OCI-M1 (cell line): ENCODE measurements around the gene LGR6.
"Not testable (repeated sequence)": the region's sequence is repeated elsewhere in the genome, so short reads cannot be mapped to it uniquely, and the experiment has no call there.

Source experiments
- DNase-seq: peaks from one replicate; lab custom pipeline; 2025; lab: John Stamatoyannopoulos, UW

The LGR6 gene, protein sequence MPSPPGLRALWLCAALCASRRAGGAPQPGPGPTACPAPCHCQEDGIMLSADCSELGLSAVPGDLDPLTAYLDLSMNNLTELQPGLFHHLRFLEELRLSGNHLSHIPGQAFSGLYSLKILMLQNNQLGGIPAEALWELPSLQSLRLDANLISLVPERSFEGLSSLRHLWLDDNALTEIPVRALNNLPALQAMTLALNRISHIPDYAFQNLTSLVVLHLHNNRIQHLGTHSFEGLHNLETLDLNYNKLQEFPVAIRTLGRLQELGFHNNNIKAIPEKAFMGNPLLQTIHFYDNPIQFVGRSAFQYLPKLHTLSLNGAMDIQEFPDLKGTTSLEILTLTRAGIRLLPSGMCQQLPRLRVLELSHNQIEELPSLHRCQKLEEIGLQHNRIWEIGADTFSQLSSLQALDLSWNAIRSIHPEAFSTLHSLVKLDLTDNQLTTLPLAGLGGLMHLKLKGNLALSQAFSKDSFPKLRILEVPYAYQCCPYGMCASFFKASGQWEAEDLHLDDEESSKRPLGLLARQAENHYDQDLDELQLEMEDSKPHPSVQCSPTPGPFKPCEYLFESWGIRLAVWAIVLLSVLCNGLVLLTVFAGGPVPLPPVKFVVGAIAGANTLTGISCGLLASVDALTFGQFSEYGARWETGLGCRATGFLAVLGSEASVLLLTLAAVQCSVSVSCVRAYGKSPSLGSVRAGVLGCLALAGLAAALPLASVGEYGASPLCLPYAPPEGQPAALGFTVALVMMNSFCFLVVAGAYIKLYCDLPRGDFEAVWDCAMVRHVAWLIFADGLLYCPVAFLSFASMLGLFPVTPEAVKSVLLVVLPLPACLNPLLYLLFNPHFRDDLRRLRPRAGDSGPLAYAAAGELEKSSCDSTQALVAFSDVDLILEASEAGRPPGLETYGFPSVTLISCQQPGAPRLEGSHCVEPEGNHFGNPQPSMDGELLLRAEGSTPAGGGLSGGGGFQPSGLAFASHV

DNA sequence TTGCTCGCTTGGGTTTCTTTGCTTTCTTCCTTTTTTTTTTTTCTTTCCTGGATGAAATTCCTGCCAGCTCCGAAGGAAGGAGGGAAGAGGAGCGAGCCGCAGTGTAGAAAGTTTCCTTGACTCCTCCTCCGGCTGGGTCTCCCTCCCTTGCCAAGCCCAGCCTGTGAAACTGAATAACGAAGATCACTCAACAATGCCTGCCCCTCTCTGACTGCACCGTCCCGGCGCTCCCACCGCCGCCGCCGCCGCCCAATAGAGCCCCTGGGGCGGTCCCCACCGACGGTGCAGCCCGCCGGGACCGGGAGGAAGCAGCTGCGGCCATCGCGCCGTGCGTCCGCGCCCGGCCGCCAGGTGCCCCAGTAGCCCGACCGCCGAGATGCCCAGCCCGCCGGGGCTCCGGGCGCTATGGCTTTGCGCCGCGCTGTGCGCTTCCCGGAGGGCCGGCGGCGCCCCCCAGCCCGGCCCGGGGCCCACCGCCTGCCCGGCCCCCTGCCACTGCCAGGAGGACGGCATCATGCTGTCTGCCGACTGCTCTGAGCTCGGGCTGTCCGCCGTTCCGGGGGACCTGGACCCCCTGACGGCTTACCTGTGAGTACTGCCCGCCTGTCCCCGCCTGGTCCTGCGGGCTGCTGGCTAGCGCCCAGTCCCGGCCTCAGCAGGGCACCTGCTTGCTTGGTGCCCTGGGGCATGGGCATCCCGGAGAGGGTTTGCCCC lies at the start of gene LGR6:
Gene LGR6, plus strand, starts transcription at position 186 of the 714 bp plus-strand sequence. Its CDS starts 191 bp downstream, at position 377.
- DNase-seq: no peak

DNA sequence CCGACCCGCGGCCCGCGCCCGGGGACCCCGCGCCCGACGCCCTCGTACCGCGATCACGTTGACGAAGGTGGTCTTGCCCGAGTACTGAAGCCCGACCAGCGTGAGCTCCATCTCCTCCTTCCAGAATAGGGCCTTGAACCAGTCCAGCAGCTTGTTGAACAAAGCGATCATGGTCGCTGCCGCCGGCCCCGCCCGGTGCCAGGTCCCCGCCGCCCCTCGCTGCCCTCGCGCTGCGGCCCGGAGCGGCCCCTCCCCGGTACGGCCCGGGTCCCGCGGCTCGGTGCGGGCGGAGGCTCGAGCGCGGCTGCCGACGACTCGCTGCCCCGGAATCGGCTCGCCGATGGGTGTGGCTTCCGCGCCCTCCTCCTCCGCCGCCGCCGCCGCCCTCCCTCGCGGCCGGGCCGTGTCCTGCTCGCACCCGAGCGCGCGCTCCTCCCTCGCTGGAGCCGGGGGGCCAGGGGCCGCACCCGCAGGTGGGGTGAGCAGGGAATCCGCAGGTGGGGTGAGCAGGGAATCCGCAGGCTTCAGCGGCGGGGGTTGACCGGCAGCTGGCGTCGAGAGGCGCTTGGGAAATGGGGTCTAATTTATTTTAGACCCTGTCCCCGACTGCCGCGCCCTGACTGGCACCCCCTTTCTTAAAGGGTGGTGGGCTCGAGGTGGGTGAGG lies 49.1 kb upstream of the LGR6 start, which contains the start of gene ARL8A:
Gene ARL8A, minus strand, starts transcription at position 336 of the 666 bp plus-strand sequence. Its CDS starts 165 bp downstream, at position 171.
- peak; percentile 67 for DNase-seq

DNA sequence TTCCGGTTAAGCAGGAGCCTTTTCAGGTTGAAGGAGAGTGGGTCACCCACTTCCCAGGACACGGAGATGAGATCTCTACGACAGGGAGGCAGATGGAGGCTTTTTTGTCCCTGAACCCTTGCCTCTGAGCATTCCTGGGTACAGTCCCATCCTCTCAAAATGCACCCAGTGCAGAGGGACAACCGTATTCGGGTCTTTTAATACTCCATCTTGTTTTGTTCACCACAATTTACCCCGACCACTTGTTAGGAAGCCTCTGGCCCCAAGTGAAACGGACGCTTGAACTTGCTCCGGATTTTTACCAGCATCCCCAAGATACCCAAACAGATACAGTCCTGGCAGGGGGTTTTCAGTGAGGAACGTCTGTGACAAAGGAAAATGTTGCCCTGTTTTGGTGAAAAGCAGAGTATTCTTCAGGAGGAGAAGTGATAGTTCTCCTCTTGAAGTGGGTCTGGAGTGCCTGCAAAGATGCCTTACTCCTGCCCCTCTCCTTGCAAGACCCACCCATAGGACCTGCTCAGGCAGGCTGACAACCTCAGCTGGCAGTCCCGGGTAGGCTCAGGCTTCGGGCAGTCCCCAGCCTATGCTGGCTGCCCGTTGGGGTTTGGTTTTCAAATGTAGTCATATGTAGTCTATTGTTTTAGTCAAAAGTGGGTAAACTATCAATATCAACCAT lies 48.4 kb upstream of the LGR6 start:
- DNase-seq: peak; percentile 62

DNA sequence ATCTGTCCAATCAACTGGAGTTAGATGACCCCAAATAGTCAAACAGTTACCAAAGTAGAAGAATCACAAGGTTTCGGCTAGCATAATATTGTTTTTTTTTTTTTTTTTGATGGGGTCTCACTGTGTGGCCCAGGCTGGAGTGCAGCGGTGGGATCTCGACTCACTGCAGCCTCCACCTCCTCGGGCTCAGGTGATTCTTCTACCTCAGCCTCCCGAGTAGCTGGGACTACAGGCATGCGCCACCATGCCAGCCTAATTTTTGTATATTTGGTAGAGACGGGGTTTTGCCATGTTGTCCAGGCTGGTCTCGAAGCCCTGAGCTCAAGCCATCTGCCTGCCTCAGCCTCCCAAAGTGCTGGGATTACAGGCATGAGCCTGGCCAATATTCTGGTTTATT lies 47.9 kb upstream of the LGR6 start:
- DNase-seq: not testable (repeated sequence)

DNA sequence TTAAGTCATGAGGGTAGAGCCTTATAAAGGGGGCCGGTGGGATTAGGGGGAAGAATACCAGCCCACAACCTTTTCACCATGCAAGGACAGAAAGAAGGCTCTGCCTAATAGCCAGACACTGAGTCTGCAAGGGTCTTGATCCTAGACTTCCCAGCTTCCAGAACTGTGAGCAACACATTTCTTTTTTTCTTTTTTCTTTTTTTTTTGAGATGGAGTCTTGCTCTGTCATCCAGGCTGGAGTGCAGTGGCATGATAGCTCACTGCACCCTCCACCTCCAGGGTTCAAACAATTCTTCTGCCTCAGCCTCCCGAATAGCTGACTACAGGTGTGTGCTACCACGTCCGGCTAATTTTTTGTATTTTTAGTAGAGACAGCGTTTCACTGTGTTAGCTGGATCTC lies 47.3 kb upstream of the LGR6 start:
- no peak for DNase-seq

DNA sequence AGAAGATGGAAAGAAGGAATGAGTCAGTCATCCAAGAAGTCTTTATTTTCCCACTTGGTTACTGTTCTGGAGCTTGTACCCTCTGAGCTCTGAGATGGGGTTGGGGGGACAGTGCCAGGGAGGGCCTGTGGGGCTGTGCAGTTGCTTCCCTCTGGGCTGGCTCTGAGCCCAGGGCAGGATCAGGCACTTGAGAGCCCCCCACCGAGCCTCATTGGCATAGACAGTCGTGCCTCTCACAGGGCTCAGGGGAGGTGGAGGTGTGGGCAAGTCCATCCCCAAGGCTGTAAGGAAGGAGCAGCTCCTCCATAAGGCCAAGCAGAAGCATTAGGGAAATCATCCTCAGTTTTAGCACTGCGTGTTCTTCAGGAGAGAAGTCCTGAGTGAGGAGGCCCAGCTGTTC lies 46.6 kb upstream of the LGR6 start:
- DNase-seq: no peak

DNA sequence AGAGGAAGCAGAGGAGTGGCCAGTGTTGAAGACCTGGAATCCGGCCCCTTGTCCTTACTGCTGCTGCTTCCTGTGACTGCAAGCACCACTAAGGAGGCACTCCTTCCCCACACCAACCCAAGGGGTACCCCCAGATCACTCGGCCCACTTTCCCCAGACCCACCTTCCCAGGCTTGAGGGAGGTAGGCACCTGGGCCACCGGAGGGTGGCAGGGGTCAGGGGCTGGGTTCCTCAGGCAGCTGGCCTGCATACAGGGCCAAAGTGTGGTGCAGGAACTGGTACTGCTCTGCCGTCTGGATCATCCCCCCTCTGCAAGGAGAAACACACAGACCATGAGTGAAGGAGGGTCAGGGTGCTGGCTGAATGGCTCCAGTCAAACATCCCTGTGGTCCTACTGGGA lies 45.2 kb upstream of the LGR6 start:
- no peak for DNase-seq

DNA sequence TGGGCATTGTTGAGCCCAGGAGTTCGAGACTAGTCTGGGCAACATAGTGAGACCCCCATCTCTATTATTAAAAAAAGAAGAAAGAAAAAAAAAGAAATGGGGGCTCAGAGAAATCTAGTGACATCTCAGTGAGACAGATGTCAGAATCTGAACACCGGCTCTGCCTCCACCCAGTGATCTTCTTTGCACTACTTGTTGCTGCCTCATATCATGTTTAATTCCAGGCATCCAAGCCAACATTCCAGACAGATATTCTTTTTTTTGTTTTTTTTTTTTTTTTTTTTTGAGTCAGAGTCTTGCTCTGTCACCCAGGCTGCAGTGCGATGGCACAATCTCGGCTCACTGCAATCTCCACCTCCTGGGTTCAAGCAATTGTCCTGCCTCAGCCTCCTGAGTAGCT lies 44.0 kb upstream of the LGR6 start:
- DNase-seq: no peak

DNA sequence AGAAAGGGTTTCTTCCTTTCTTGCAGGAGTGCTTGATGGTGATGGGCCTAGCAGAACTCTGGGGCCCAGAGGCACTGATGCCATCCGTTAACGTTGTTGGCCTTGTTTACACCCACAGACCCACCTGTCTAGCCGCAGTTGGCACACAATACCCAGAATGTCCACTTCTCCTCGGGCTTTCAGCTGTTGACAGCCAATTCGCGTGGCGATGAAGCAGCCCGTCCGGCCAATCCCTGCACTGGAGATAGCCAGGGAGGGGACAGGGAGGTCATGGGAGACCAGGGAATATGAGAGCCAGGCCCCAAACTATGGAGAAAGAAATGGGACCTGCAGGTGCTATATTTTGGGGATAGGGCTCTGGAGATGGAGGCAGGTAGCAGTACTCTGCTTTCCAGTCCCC lies 43.4 kb upstream of the LGR6 start:
- no peak for DNase-seq

DNA sequence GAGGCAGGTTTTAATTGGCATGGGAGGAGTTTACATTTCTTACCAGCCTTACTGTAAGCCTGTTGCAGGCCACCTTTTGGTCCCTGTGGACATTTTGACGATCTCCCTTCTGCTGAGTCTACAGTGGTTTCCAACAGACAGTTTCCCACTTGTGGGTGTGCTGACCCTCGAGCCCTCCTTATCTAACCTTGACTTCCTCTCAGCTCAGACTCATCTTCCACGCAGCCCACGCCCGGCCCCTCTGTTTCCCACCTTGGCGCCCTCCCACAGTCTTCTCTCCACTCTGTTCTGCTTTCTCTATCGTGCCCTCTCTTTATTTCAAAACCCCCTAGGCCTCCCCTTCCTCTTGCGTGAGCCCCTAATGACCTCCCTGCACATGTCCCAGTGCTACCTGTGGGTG lies 43.0 kb upstream of the LGR6 start:
- no peak for DNase-seq

DNA sequence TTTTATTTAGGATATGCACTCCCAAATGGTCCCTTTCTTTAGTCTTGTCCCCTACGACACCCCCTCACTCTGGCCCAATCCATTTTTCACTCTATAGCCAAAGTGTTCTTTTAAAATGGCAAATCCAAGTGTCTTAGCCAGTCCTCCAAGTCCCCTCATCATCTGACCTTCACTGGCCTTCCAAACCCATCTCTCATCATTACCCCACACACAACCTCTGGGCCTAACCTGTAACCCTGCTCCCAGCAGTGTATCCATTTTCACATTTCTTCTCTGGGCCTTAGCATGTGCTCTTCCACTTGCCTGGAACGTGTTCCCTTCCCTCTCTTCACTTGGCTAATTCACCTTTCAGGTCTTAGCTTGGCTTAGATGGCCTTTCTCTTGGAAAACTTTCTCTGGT lies 42.6 kb upstream of the LGR6 start:
- no peak for DNase-seq

DNA sequence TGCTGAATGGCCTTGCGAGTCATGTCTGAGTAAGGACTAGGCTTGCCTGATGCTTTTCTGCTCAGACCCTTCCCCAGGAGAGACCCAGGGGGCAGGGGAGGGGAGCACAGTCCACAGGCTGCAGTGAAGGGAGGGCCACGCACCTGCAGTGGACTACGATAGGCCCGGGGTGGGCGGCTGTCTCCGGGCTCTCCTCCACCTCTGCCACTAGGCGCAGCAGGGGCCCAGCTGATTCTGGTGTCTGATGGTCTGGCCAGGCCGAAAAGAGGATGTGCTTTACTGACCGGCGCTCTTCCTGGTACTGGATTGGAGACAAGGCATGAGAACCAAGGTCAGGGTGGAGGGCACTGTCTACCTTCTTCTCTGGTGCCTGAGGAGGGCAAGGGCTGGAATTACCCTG lies 41.2 kb upstream of the LGR6 start:
- no peak for DNase-seq

DNA sequence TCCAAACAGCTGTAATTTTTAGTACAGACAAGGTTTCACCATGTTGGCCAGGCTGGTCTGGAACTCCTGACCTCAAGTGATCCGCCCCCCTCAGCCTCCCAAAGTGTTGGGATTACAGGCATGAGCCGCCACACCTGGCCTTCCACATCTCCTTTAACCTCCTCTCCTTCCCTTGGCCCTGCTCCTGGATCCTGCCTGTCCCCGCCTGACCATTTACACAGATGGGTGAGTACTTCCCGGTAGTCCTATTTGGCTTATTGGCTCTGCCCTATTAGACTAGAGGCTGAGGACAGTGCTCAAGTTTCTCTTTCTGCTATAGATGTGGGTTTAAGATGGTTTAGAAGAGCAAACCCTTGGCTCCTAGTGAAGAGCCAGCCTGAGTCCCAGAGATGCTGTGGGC lies 40.3 kb upstream of the LGR6 start:
- DNase-seq: no peak

DNA sequence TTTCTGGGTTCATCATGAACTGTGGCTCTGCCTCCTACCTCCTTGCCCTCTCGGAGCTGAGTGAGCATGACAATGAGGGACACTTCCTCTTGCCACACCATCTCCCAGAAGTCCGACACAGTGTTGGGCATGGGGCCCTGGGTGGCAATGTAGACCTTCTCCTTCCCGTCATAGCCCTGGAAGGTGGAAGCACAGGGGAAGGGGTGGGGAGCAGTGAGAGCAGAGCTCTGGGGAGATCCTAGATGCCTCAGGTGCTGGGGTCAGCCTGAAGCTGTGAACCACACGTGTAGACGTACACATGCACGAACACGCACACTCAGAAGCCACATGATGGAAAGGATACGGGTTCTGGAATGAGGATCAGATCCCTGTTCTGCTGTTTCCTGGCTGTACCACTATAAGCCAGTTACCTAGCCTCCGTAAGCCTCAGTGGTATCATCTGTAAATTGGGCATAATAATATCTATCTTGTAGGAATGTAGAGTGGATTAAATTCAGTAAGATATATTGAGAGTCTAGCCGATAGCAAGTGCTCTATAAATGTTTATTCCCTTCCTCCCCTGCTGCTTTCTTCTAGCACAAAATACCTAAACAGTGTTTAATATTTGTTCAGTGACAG lies 39.3 kb upstream of the LGR6 start:
- no peak for DNase-seq

DNA sequence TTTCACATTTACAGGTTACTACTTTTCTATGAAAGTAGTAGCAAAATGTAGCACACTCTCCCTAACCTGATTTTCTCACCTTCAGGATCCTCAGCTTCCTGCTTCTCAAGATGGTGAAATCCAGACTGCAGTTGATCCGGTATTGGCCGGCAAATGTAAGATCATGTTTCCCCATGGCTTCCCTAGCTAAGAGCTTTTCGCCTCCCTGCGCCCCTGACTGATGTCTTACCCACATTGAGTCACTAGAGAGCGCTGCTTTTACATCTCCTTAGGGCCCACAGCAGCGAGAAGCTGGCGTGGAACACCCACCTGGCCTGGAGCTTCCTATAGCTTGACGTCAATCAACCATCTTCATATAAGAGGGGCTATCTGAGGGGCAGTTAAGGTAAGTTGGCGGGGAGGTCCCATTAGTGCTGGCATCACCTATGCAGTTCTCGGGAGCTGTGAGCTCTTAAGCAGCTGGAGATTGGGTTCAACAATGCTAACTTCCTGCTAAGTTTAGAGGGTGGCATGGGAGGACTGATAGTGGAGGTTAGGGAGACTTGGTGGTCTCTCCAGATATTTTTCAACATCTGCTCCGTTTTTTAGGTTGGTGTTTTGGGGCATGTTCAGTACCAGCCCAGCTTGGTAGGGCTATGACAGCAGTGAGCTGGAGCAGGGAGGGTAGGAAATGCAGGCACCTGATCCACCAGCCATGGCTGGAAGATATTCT lies 38.7 kb upstream of the LGR6 start:
- DNase-seq: peak; percentile 50

DNA sequence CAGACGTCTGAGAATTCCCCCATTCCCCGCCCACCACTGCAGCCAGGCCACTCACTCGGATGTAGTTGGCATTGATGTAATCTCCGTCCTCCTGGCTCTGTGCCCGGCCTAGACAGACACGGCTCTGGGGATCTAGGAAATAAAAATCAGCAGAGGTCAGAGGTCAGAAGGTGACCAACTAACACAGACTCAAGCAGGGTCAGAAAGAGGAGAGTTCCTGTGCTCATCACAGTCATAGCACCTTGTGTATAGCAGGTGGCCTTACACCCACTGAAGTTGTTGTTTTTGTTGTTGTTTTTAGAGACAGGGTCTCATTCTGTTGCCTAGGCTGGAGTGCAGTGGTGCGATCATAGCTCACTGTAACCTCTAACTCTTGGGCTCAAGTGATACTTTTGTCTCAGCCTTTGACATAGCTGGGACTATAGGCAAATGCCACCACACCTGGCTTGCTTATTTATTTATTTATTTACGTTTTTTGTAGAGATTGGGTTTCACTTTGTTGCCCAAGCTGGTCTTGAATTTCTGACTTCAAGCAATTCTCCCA lies 38.0 kb upstream of the LGR6 start:
- DNase-seq: no peak

DNA sequence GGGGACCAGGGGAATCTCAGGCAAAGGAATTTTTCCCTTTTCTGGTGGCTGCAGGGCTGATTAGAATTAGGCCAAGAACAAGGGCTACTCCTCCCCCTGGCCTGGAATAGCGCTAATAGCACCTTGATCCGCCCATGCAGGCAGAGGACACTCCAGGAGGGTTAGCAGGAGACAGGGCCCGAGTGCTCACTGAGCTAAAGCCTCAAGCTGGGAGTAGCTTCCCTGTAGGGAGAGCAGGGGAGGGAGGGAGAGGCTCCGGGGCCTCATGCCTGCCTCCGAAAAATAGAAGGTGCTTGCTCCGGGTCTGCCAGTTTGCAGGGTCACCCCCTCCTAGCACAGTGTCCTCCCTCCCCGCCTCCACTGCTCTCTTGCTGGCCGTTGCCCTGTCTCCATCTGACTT lies 37.0 kb upstream of the LGR6 start:
- no peak for DNase-seq

DNA sequence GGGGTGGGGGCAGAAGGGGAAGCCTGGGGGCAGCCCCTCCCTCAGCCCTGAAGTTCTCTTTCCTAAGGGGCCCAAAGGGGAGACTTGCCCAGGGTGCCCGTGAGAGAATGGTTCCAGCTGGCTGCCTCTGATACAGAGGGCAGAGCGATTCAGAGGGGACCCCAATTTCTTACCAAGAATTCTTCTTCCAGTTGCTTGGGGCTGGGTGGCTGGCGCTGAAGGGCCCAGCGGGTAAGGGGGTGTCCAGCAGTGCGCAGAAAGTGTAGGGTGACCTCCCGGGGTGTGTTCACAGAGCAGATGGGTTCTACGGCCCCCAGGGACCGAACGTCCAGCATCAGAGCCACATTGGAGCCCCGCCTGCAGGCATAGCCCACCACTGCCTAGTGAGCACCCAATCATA lies 35.7 kb upstream of the LGR6 start:
- DNase-seq: no peak

DNA sequence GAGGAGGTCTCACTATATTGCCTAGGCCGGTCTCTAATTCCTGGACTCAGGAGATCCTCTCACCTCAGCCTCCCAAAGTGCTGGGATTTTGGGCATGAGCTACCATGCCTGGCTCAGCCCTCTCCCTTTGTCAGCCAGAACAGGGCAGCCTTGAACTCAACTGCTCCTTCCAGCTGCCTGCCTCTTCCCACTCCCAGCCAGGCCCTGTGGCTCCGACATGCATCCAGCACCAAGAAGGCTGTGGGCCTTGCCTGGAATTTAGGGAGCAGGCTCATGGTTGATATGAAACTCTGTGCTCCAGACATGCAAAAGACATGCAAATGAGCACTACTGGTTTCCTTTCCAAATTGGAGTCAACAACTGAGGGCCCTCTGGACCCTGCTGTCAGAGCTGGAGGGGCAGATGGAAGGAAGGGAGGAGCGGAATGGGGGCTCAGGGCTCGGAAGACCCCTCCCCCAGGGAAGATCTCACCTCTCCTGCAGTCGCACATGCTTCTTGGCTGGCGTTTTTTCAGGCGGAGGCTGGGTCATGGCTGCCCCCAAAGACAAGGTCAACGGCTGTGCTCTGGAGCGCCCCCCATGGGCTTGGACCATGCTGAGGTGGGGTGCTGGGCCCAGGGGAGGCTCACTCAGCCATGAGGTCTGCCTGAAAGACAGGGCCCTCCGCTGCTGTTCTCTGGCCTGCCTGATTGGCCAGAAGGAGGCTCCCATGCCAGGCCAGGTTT lies 34.6 kb upstream of the LGR6 start:
- peak; percentile 92 for DNase-seq
